PC-9 (cell line): ENCODE measurements around the gene SYPL2.

ENCODE experiments used
- EZH2 ChIP-seq: fragments of 200-600 bp; sonication (generic); IDR thresholded peaks from 2 replicates; pipeline ENCODE4 v1.8.0; 2017; ENCODE audit warnings: antibody characterized with exemption, low read depth
- TF ChIP-seq, protein P1 (sequence below): fragments of 200-600 bp; sonication (generic); conservative IDR thresholded peaks from 2 replicates; pipeline ENCODE4 v1.6.1; 2017; ENCODE audit warnings: mixed run types, antibody characterized with exemption, mild to moderate bottlenecking, moderate library complexity

- TF ChIP-seq, protein P1, sequence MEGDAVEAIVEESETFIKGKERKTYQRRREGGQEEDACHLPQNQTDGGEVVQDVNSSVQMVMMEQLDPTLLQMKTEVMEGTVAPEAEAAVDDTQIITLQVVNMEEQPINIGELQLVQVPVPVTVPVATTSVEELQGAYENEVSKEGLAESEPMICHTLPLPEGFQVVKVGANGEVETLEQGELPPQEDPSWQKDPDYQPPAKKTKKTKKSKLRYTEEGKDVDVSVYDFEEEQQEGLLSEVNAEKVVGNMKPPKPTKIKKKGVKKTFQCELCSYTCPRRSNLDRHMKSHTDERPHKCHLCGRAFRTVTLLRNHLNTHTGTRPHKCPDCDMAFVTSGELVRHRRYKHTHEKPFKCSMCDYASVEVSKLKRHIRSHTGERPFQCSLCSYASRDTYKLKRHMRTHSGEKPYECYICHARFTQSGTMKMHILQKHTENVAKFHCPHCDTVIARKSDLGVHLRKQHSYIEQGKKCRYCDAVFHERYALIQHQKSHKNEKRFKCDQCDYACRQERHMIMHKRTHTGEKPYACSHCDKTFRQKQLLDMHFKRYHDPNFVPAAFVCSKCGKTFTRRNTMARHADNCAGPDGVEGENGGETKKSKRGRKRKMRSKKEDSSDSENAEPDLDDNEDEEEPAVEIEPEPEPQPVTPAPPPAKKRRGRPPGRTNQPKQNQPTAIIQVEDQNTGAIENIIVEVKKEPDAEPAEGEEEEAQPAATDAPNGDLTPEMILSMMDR = no peak
- TF ChIP-seq EZH2 = no peak
These were observed 35.5 kb downstream of the SYPL2 start for GRCh38 chr1:109501644-109502363.
